Measurements from ENCODE around the gene SLC28A3.

Gene SLC28A3

DNA sequence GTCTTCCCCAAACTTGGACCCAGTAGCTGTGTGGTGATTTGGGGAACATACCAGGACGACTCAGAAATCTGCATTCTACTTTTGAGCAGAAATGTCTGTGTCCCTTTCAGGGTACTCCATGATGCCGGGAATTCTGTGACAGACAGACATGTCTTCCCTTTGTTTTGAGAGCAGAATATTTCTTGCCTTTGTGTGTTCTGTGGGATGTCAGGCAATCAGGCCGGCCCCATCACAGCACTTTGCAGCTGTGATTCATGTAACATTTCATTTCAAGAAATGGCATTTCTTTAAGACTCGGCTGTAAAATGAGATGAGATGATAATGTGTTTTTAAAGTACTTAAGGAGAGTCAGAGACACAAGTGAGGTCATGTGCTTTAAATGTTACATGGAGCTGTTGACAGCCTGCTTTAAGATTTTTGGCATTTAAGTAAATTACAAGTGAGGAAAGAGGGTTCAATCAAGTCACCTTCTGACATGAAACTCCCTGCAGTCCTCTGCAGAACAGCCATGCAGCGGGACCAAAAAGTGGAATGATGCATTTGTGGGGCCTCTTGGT lies 98.7 kb downstream of the SLC28A3 start:
- TF ChIP-seq, protein P1, sequence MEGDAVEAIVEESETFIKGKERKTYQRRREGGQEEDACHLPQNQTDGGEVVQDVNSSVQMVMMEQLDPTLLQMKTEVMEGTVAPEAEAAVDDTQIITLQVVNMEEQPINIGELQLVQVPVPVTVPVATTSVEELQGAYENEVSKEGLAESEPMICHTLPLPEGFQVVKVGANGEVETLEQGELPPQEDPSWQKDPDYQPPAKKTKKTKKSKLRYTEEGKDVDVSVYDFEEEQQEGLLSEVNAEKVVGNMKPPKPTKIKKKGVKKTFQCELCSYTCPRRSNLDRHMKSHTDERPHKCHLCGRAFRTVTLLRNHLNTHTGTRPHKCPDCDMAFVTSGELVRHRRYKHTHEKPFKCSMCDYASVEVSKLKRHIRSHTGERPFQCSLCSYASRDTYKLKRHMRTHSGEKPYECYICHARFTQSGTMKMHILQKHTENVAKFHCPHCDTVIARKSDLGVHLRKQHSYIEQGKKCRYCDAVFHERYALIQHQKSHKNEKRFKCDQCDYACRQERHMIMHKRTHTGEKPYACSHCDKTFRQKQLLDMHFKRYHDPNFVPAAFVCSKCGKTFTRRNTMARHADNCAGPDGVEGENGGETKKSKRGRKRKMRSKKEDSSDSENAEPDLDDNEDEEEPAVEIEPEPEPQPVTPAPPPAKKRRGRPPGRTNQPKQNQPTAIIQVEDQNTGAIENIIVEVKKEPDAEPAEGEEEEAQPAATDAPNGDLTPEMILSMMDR (IDR thresholded peaks at IDR 0.05; ENCODE audit: insufficient read depth, missing control alignments) = no peak
- FAIRE-seq (no peak), DNase-seq (ENCODE audit: insufficient read length, low spot score) (no peak)

DNA sequence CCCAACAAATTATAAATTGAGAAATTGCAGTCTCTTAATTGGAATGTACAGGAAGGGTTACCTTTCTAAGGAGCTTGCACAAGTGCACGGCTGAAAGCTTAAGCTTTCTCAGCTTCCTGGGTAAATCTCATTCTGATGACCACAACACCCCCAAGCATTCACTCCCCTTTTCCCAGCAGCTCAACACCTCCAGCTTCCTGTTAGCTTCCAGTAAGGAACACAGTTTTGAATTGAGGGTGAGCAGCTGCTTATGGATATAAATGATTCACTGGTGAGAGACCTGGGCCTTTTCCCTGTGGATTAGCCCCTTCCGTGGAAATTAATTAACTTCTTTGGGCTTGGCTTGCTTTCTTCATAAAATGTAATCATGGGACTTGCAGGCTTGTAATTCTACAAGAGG lies 101.2 kb downstream of the SLC28A3 start:
- TF ChIP-seq, protein P1 (IDR thresholded peaks at IDR 0.05; ENCODE audit: insufficient read depth, missing control alignments) = no peak
- FAIRE-seq (no peak), DNase-seq (ENCODE audit: insufficient read length, low spot score) (no peak)

DNA sequence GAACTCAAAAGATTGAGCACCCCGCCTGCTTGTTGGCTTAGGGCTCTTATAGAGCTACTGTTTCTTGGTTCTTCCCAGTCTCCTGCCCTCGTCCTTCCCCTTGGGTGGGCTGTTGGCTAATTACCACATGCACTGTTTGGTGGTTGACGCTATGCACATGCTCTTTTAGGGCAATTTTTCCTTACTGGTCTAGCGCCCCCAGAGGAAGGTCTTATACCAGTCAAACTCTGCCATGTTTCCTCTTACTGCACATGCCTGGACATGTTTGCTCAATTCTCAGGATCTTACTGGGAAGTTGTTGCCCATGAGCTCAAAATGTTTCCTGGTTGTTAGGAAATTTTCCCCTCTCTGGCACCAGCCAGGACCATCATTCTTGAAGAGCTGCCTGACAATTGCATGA lies 101.9 kb downstream of the SLC28A3 start:
- FAIRE-seq (no peak), DNase-seq (ENCODE audit: insufficient read length, low spot score) (no peak)
- TF ChIP-seq, protein P1 (IDR thresholded peaks at IDR 0.05; ENCODE audit: insufficient read depth, missing control alignments) = no peak

DNA sequence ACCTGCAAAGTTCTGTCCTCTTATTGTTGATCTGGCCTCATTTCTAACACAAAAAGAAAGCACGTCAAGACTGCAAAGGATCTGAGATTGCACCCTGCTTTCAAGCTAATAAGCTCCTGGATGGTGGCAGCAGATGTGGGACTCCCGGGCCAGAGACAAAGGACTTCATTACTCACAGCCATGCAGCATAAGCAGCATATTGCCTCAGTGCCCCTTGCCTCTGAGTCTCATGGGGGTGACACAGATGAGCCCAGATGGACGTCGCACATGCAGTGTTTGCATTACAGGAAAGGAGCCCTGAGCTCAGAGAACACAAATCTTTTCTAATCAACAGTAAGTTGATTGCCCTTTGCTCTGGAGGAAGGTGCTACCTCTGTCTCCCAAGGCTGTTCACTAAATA lies 105.0 kb downstream of the SLC28A3 start:
- FAIRE-seq (no peak), DNase-seq (ENCODE audit: insufficient read length, low spot score) (no peak)
- TF ChIP-seq, protein P1 (IDR thresholded peaks at IDR 0.05; ENCODE audit: insufficient read depth, missing control alignments) = no peak

DNA sequence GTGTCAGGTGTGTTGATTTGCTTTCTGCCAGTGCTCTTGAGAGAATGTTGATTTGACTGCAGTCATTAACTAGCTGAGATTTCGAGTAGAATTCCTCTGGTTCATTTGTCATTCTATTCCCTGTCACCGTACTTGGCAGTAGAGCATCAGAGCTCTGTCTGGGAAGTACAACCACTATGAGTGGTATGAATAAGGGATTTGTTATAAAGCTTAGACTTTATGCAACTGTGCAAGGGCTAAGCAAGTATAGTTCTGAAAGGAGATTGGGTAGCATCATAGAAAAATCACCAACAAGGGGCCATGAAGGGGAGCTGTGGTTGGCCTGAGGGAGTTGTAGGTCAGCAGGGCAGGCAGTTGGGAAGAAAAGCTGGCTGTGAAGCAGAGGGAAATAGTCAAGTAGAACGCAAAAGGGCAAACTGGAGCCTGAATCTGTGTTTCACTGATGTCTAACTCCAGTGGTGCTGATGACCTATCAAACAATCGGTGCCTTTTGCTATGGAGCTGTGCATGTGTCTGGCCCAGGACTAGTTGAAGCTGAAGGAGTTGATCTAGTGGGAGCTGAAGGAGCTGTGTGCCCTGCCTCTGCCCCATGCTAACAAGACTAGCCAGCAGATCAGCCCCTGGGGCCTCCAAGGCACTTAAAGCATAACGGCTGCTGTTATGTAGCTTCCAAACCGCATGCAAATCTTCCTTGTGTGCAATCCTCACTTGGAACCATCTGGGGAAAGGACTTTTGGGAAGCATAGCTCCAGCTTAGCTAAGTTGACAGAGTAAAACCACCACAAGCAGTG lies 110.0 kb downstream of the SLC28A3 start:
- DNase-seq (ENCODE audit: insufficient read length, low spot score) (no peak), FAIRE-seq (no peak)
- TF ChIP-seq, protein P1 (IDR thresholded peaks at IDR 0.05; ENCODE audit: insufficient read depth, missing control alignments) = no peak

DNA sequence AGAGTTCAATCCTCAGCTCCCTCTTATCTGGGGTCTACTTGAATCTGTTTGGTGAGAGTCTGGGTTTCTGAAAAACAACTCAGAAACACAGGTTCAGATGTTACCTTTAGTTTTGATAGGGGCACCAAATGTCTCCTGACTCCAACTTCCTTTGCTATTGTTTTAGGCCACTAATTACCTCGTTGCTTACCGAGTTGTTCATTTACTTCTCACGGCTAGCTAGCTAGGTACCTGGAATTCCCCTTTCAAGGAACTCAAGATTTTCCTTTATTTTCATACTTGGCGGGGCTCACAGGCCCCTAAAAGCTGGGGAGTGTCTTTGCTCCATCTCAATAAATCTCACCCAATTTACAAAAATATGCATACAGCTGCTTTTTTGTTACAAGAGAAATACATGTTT lies 111.4 kb downstream of the SLC28A3 start:
- DNase-seq (ENCODE audit: insufficient read length, low spot score) (no peak), FAIRE-seq (no peak)
- TF ChIP-seq, protein P1 (IDR thresholded peaks at IDR 0.05; ENCODE audit: insufficient read depth, missing control alignments) = no peak

DNA sequence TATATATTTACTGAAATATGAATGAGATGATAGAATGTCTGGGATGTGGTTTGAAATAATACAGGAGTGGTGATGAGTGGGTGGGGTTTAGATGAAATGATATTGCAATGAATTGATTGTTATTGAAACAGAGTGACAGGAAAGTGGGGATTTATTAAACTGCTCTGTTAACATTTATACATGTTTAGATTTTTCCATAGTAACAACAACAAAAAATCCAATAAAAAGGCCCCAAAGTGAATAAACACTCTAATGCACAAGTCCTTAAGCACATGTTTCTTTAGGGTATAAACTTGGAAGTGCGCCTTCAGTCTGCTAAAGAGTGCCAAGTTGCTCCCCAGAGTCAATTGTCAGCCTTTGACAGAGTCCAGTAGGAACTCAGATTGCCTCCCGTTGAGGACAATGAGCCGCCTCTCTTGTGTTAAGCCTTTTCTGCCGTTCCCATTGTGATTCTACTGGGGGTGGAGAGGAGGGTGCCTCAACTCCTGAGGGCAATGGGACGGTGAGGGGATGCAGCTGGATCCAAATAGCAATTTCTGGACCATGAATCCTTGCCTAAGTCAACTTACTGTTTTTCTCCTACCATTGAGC lies 112.3 kb downstream of the SLC28A3 start:
- no peak for FAIRE-seq
- TF ChIP-seq, protein P1 (IDR thresholded peaks at IDR 0.05; ENCODE audit: insufficient read depth, missing control alignments) = no peak

More for the DNA sequence above, 112.3 kb downstream of the SLC28A3 start:
- DNase-seq (ENCODE audit: insufficient read length, low spot score) = no peak

Data from D721Med (cell line).